PC-3 (cell line): Measurements from ENCODE around the gene NRCAM. TPM values are rescaled to one million over a fixed set of nuclear protein-coding genes. Genes with fewer than 3 reads are reported as not detected.
"Not testable (repeated sequence)": the region's sequence is repeated elsewhere in the genome, so short reads cannot be mapped to it uniquely, and the experiment has no call there.

Experiments
- ATAC-seq: fragments of 200-7000 bp; cut with Tn5 transposase; 2 replicates; pipeline ENCODE4 v1.9.1; 2020; ENCODE audit warnings: mild to moderate bottlenecking, moderate library complexity
- BruUV-seq: library from RNA; stranded (reverse); fragments of 400-500 nt; replicated peaks from 2 replicates; lab custom pipeline; 2021; lab: Mats Ljungman, UMichigan
- CTCF ChIA-PET: fragments of 300-600 bp; sonication (Branson Sonifier 250); formaldehyde crosslinking; loops from one replicate; lab custom pipeline; 2022; ENCODE audit warnings: antibody characterized with exemption; lab: Charles Lee
- POLR2A ChIA-PET: fragments of 300-600 bp; sonication (Branson Sonifier 250); formaldehyde crosslinking; loops from one replicate; lab custom pipeline; 2022; ENCODE audit warnings: antibody characterized with exemption; ENCODE audit not compliant: unreplicated experiment; lab: Charles Lee
- DNase-seq: peaks from one replicate; pipeline ENCODE4 v3.0.0-alpha.2; 2015
- H2AFZ ChIP-seq: fragments of 300-600 bp; sonication (generic); 2 replicates; pipeline ENCODE4 v1.6.0; 2016; ENCODE audit warnings: antibody characterized with exemption, low read length
- H3F3A ChIP-seq: fragments of 300-600 bp; sonication (generic); one replicate; pipeline ENCODE4 v1.6.0; 2017; ENCODE audit warnings: antibody characterized with exemption, low read length, control low read depth, mild to moderate bottlenecking; ENCODE audit not compliant: unreplicated experiment
- H3K27ac ChIP-seq: fragments of 300-600 bp; sonication (generic); 2 replicates; pipeline ENCODE4 v1.5.1; 2016; ENCODE audit warnings: mild to moderate bottlenecking, low read length
- H3K27me3 ChIP-seq: fragments of 300-600 bp; sonication (generic); 2 replicates; pipeline ENCODE4 v1.6.1; 2016; ENCODE audit warnings: low read length, mixed read lengths
- H3K36me3 ChIP-seq: fragments of 300-600 bp; sonication (generic); 2 replicates; pipeline ENCODE4 v1.6.1; 2016; ENCODE audit warnings: low read depth, mixed run types, low read length, mixed read lengths
- H3K4me1 ChIP-seq: fragments of 300-600 bp; sonication (generic); 2 replicates; pipeline ENCODE4 v1.5.1; 2016; ENCODE audit warnings: low read length; ENCODE audit not compliant: insufficient read depth
- H3K4me2 ChIP-seq: fragments of 300-600 bp; sonication (generic); 2 replicates; pipeline ENCODE4 v1.6.0; 2016; ENCODE audit warnings: low read length
- H3K4me3 ChIP-seq: fragments of 300-600 bp; sonication (generic); 2 replicates; pipeline ENCODE4 v1.5.1; 2016; ENCODE audit warnings: mild to moderate bottlenecking, low read length, mixed read lengths
- H3K79me2 ChIP-seq: fragments of 300-600 bp; sonication (generic); 2 replicates; pipeline ENCODE4 v1.6.1; 2017; ENCODE audit warnings: low read length, mixed read lengths
- H3K9ac ChIP-seq: fragments of 300-600 bp; sonication (generic); 2 replicates; pipeline ENCODE4 v1.6.0; 2016; ENCODE audit warnings: mild to moderate bottlenecking, low read length
- H3K9me2 ChIP-seq: fragments of 300-600 bp; sonication (generic); replicated peaks from 2 replicates; pipeline ENCODE4 v1.6.1; 2016; ENCODE audit warnings: mixed run types, low read length, mixed read lengths
- H3K9me3 ChIP-seq: fragments of 300-600 bp; sonication (generic); 2 replicates; pipeline ENCODE4 v1.6.1; 2016; ENCODE audit warnings: low read length, mixed read lengths
- H4K20me1 ChIP-seq: fragments of 300-600 bp; sonication (generic); 2 replicates; pipeline ENCODE4 v1.6.1; 2016; ENCODE audit warnings: low read length, mixed read lengths
- CTCF ChIP-seq: fragments of 300-600 bp; sonication (generic); conservative IDR thresholded peaks from 2 replicates; pipeline ENCODE4 v1.5.1; 2017; ENCODE audit warnings: antibody characterized with exemption, low read depth, mild to moderate bottlenecking, low read length
- EZH2 ChIP-seq: fragments of 300-600 bp; sonication (generic); IDR thresholded peaks from one replicate; pipeline ENCODE4 v1.6.1; 2017; ENCODE audit warnings: antibody characterized with exemption, mild to moderate bottlenecking, low read length; ENCODE audit not compliant: unreplicated experiment
- EZH2phosphoT487 ChIP-seq: fragments of 300-600 bp; sonication (generic); IDR thresholded peaks from 2 replicates; pipeline ENCODE4 v1.6.1; 2018; ENCODE audit warnings: mild to moderate bottlenecking, antibody characterized with exemption, low read length, borderline replicate concordance
- intact Hi-C: fragments of 100-400 bp; cut with micrococcal nuclease; formaldehyde crosslinking; loops from 2 replicates; pipeline ENCODE4 v1.9.0; 2023
- total RNA-seq: library from RNA; depleted of rRNA; stranded (reverse); fragments of >200 nt; gene quantifications from 2 replicates; pipeline ENCODE4 v1.2.3, GENCODE V29; 2014

NRCAM gene
- total RNA-seq, 1 experiment from 2014 or later: not detected

- Histone ChIP-seq H3K27me3 (peaks cover 7% of the 10 kb centered on the region; the same call in 1 of the 2 replicates), H3K36me3 (no peaks in the 10 kb centered on the region), H3F3A (no peaks in the 10 kb centered on the region), H2AFZ (no peak overlapping the region), H4K20me1 (no peaks in the 10 kb centered on the region), H3K79me2 (no peaks in the 10 kb centered on the region), H3K9ac (no peak overlapping the region), H3K9me3 (no peaks in the 10 kb centered on the region), H3K27ac (no peak overlapping the region), H3K4me1 (peaks cover 4% of the 10 kb centered on the region; the same call in 1 of the 2 replicates), H3K4me2 (no peak overlapping the region), H3K4me3 (no peak overlapping the region), H3K9me2 (no peaks in the 10 kb centered on the region)
- intact Hi-C loops: no loop called here
- ChIA-PET CTCF (interaction anchor here (0.6 kb wide), 1 partner anchor 194 kb away, joined by 4 read pairs; no protein-coding TSS in a partner anchor), POLR2A (no interaction called here)
- no TSS peak for BruUV-seq
- TF ChIP-seq CTCF: no peak
- no peak for TF ChIP-seq EZH2phosphoT487
- TF ChIP-seq EZH2: no peak
- ATAC-seq: no peak
- DNase-seq: no peak
Observed at GRCh38 chr7:108263425-108263824, 192.8 kb downstream of the NRCAM start.

GRCh38 chr7:108261560-108262255 is 194.5 kb downstream of the NRCAM start:
- H3K4me2 ChIP-seq: no peak overlapping the region
- no peak for TF ChIP-seq EZH2phosphoT487
- TF ChIP-seq CTCF: no peak
- no peak for TF ChIP-seq EZH2
- no peak overlapping the region for H3K4me3 ChIP-seq
- H3K4me1 ChIP-seq: peaks cover 4% of the 10 kb centered on the region; the same call in 1 of the 2 replicates
- no peak overlapping the region for H3K9ac ChIP-seq
- H4K20me1 ChIP-seq: no peaks in the 10 kb centered on the region
- no TSS peak for BruUV-seq
- intact Hi-C loops: no loop called here
- no peak overlapping the region for H3K27ac ChIP-seq
- POLR2A ChIA-PET: no interaction called here
- ATAC-seq (no peak), DNase-seq (no peak)
- H3K27me3 ChIP-seq: peaks cover 20% of the 10 kb centered on the region
- H3K36me3 ChIP-seq: no peaks in the 10 kb centered on the region
- no peaks in the 10 kb centered on the region for H3K9me2 ChIP-seq
- no peaks in the 10 kb centered on the region for H3F3A ChIP-seq
- H3K9me3 ChIP-seq: no peaks in the 10 kb centered on the region
- no peak overlapping the region for H2AFZ ChIP-seq
- CTCF ChIA-PET: no interaction called here
- H3K79me2 ChIP-seq: no peaks in the 10 kb centered on the region

- H3F3A ChIP-seq, H3K9me2 ChIP-seq, H3K9me3 ChIP-seq, H2AFZ ChIP-seq, H3K4me2 ChIP-seq, POLR2A ChIA-PET, H4K20me1 ChIP-seq, H3K4me1 ChIP-seq, CTCF ChIA-PET, intact Hi-C loops, DNase-seq, H3K27ac ChIP-seq, H3K9ac ChIP-seq, ATAC-seq, H3K4me3 ChIP-seq, BruUV-seq, H3K79me2 ChIP-seq, H3K36me3 ChIP-seq: not testable (repeated sequence)
- peaks cover 20% of the 10 kb centered on the region for H3K27me3 ChIP-seq
Observed at GRCh38 chr7:108259447-108259846, 196.8 kb downstream of the NRCAM start.
